ENCODE data around the gene RELN.

The RELN gene

DNA sequence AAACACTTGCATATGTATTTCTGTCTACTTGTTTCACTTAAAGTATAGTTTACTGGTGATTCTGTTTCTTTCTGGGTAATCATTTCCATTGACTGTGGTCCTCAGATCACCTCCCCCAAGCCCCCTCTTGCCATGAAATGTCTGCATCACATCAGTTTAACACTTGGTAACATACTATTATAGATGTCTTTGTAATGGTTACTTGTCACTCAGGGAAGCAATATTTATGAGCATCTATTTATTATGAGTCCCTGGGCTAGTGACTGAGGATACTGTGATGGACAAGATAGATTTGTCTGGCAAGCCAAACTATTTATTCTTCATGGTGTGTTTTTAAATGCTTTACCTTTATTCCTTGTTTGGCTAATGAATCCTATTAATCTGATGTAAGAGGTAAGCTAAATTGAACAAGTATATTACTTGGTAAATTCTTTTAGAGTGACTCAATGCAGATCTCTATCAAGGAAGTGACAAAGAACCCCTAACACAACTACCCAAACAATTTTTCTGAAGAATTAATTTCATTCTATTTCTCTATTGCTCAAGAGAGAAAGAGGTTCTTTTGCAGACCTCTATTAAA is 270.9 kb downstream of the RELN start:
- peak; percentile 34 for DNase-seq (ENCODE audit: low read depth)
- TF ChIP-seq, protein P1, sequence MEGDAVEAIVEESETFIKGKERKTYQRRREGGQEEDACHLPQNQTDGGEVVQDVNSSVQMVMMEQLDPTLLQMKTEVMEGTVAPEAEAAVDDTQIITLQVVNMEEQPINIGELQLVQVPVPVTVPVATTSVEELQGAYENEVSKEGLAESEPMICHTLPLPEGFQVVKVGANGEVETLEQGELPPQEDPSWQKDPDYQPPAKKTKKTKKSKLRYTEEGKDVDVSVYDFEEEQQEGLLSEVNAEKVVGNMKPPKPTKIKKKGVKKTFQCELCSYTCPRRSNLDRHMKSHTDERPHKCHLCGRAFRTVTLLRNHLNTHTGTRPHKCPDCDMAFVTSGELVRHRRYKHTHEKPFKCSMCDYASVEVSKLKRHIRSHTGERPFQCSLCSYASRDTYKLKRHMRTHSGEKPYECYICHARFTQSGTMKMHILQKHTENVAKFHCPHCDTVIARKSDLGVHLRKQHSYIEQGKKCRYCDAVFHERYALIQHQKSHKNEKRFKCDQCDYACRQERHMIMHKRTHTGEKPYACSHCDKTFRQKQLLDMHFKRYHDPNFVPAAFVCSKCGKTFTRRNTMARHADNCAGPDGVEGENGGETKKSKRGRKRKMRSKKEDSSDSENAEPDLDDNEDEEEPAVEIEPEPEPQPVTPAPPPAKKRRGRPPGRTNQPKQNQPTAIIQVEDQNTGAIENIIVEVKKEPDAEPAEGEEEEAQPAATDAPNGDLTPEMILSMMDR (IDR thresholded peaks at IDR 0.05; ENCODE audit: insufficient read depth, low read depth, low read length, missing control alignments) = no peak
- no peak overlapping the region for H3K4me3 ChIP-seq (ENCODE audit: low read length)

DNA sequence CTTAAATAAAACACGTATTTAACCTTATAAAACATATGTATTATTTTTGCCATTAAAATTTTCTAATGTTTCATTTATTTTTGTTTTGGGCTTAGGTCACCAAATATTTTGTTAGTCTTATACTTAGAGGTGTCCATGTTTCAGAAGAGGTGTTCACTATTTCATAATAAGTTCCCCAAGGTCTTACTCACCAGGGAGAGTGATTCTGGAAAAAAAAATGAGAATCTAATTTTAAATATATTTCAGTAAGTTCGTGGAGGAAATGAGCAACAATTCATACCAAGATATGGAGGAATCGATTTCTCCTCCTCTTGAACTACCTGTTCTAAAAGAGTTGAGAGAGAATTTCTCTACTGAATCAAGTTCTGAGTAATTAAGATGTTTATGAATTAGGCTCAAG is 271.9 kb downstream of the RELN start:
- DNase-seq (ENCODE audit: low read depth) = peak; percentile 13
- no peak overlapping the region for H3K4me3 ChIP-seq (ENCODE audit: low read length)
- TF ChIP-seq, protein P1 (IDR thresholded peaks at IDR 0.05; ENCODE audit: insufficient read depth, low read depth, low read length, missing control alignments) = no peak

DNA sequence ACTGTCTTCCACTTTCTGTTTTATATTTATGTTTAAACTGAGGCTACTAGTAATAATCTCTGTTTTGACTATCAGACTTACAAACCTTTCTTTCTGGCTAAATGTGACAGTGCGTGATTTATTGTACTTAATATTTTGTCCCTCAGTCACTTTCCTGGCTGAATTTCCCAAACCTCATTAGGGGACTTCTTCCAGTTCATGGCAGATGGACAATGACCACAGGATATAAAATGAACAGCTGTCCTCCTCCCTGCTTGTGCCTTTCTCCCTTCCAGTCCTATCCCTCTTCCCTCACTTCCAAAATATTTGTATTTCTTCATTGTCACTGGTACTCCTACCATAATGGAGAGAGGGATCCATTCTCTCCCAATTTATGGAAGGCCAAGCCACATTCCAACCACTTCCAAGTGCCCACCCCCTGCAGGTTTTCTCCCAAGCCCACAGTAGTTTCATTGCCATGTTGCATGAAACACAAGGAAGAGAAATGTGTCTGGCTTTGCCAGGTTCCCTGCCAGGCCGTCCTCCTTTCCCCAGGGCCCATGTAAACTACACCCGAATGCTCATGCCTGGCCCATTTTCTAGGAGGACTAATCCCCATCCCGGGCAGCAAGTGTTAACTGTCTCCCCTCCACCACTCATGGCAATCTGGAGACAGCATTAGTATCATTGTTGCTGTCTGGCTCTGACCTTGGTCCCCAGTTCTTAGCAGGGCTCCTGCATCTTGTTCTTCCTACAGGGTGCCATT is 273.9 kb downstream of the RELN start:
- TF ChIP-seq, protein P1 (IDR thresholded peaks at IDR 0.05; ENCODE audit: insufficient read depth, low read depth, low read length, missing control alignments) = no peak
- DNase-seq (ENCODE audit: low read depth) = no peak
- no peak overlapping the region for H3K4me3 ChIP-seq (ENCODE audit: low read length)

DNA sequence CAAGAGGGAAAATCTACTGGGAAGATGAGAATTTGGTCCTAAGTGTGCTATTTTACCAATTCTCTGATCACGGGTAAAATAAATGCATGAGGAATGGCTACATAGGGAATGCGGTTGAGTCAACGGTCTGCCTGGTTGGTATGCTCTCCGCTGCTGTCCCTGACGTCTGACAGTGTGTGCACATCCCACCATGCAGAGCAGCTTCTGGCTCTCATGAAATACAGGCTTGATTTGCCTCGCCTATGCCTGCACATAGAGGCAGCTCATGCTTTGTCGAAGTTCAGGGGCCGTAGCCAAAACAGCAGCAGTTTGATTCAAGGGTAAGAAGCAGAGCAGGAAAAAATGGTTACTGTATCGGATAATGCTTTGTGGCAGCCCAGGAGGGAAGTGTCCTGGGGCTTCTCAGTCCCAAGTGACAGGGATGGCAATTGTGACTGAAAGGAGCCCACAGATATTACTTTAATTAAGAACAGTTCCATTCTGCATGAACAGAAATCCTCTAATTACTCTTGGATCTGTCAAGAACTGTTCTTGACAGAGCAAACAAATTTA is 275.0 kb downstream of the RELN start:
- H3K4me3 ChIP-seq (ENCODE audit: low read length) = no peak overlapping the region
- DNase-seq (ENCODE audit: low read depth) = no peak
- TF ChIP-seq, protein P1 (IDR thresholded peaks at IDR 0.05; ENCODE audit: insufficient read depth, low read depth, low read length, missing control alignments) = no peak

DNA sequence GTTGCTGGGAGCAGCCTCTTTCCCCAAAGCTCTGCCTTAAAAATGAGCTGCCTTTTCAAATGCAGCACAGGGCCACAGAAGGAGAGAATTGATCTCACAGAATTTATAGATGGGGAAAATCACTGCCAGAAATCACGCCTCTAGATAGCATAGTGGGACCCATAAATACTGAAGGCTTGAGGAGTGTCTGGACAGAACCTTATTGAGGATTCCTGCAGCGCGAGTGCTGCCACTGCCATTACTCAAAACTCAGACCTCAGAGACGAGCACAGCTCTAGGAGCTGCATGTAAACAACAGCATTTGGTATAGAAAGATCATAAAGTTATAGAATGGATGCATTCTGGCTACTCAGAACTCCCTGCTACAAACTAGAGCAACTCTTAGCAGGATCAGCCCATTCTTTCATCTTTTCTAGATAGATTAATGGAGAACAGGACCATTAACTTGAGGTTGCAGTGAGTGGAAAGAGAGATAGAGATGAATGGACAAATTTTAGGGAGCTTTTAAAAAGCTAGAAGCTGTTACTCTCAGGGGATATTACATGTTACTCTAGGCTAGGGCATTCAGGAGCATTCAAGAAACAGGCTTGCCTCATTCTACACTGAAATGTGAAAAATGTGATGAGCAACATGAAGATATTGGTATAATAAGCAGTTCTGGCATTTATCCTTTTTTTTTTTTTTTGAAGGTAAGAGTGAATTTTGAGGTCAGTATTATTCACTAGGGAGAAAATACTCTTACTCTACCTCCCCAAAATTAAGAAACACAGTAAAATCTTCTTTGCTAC is 276.3 kb downstream of the RELN start:
- no peak overlapping the region for H3K4me3 ChIP-seq (ENCODE audit: low read length)
- TF ChIP-seq, protein P1 (IDR thresholded peaks at IDR 0.05; ENCODE audit: insufficient read depth, low read depth, low read length, missing control alignments) = no peak
- DNase-seq (ENCODE audit: low read depth) = no peak

DNA sequence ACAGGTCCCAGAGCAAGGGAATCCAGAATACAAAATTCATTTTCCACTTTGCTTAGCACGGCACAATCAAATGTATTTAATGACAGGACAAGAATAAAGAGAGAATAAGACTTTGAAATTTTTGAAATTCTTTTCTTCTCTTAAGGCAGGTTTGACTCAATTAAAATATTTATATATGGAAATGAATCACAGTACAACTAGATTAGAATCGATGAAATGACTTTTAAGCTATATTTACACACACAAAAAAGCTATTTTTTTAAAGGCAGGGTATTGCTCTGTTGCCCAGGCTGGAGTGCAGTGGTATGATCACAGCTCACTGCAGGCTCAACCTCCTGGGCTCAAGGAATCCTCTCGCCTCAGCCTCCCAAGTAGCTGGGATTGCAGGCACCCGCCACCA is 278.0 kb downstream of the RELN start:
- no peak overlapping the region for H3K4me3 ChIP-seq (ENCODE audit: low read length)
- TF ChIP-seq, protein P1 (IDR thresholded peaks at IDR 0.05; ENCODE audit: insufficient read depth, low read depth, low read length, missing control alignments) = no peak
- no peak for DNase-seq (ENCODE audit: low read depth)

Measured in epithelial cell of esophagus (primary cell).